ENCODE measurements around the gene SUPT3H.

Gene SUPT3H

DNA sequence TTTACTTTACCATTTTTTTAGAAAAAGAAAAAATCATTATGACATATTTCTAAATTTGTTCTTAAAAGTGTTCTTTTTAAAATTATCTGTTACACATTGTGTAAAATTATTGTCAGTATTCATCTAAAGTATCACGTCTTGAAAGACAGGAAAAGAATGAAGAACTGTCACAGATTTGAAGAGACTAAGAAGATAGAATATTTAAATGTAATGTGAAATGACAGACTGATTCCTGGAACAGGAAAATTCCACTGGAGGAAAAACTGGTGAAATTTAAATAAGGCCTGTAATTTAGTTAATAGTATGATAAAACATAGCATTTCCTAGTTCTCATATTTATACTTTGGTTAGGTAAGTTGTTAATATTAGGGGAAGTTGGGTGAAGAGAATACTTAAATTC, 102.4 kb downstream of the SUPT3H start:
- Histone ChIP-seq H3K9me3 (ENCODE audit: severe bottlenecking) (no peaks in the 10 kb centered on the region), H3K36me3 (no peaks in the 10 kb centered on the region), H3K4me3 (ENCODE audit: low read depth, low read length) (no peak overlapping the region), H3K27me3 (ENCODE audit: insufficient read depth, low read depth, severe bottlenecking) (no peaks in the 10 kb centered on the region), H3K27ac (no peak overlapping the region)
- TF ChIP-seq, protein P1, sequence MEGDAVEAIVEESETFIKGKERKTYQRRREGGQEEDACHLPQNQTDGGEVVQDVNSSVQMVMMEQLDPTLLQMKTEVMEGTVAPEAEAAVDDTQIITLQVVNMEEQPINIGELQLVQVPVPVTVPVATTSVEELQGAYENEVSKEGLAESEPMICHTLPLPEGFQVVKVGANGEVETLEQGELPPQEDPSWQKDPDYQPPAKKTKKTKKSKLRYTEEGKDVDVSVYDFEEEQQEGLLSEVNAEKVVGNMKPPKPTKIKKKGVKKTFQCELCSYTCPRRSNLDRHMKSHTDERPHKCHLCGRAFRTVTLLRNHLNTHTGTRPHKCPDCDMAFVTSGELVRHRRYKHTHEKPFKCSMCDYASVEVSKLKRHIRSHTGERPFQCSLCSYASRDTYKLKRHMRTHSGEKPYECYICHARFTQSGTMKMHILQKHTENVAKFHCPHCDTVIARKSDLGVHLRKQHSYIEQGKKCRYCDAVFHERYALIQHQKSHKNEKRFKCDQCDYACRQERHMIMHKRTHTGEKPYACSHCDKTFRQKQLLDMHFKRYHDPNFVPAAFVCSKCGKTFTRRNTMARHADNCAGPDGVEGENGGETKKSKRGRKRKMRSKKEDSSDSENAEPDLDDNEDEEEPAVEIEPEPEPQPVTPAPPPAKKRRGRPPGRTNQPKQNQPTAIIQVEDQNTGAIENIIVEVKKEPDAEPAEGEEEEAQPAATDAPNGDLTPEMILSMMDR (IDR thresholded peaks at IDR 0.05; ENCODE audit: low read depth, low read length): no peak
- no peak for DNase-seq

DNA sequence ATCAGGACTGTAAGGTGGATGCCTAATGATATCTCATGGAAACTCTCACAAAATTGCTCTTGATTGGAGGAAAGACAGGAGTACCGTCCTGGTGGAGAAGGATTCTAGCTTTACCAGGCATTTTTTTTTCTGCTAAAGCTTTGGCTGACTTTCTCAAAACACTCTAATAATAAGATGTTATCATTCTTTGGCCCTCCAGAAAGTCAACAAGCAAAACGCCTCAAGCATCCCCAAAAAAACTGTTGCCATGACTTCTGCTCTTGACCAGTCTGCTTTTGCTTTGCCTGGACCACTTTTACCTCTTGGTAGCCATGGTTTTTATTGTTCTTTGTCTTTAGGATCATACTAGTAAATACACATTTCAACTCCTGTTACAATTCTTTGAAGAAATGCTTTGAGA, 105.1 kb downstream of the SUPT3H start:
- H3K36me3 ChIP-seq: no peaks in the 10 kb centered on the region
- H3K9me3 ChIP-seq (ENCODE audit: severe bottlenecking): no peaks in the 10 kb centered on the region
- no peaks in the 10 kb centered on the region for H3K27me3 ChIP-seq (ENCODE audit: insufficient read depth, low read depth, severe bottlenecking)
- TF ChIP-seq, protein P1 (IDR thresholded peaks at IDR 0.05; ENCODE audit: low read depth, low read length): no peak
- H3K4me3 ChIP-seq (ENCODE audit: low read depth, low read length): no peak overlapping the region
- no peak for DNase-seq
- no peak overlapping the region for H3K27ac ChIP-seq

DNA sequence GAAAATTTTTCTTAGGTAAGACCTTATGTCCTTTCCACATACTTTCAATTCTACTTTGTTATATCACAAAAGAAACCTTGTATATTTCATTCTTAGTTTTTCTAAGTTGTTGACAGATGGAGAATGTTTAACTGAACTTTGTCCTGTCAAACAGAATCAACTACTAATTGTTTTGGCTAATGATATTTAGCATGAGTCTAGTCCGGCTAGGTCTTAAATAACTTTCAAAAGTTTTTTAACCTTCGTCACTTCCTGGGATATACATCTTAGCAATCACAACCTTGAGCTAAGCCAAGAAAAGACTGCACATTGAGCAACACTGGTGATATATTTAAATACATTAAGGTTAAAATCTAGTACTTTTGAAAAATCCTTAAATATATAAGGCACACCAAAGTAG, 112.5 kb downstream of the SUPT3H start:
- Histone ChIP-seq H3K36me3 (no peaks in the 10 kb centered on the region), H3K27ac (no peak overlapping the region), H3K27me3 (ENCODE audit: insufficient read depth, low read depth, severe bottlenecking) (no peaks in the 10 kb centered on the region), H3K9me3 (ENCODE audit: severe bottlenecking) (no peaks in the 10 kb centered on the region), H3K4me3 (ENCODE audit: low read depth, low read length) (no peak overlapping the region)
- no peak for DNase-seq
- TF ChIP-seq, protein P1 (IDR thresholded peaks at IDR 0.05; ENCODE audit: low read depth, low read length): no peak

DNA sequence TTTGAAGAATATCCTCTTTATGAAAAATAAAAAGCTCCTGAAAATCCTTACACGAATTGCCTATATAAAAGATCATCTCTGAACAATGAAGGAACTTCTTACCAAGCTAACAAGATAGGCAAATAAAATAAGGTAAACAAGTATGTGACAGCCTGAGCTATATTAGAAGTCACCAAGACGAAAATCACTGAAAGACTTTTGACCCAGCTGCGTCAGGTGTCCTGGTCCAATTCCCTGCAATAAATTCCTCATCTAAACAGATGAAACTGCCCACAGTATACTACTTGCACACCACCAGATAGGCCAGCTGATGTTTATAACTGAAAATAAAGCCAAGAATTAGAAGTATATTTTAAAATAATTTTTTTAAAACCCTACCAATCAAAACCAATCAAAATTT, 117.0 kb downstream of the SUPT3H start:
- Histone ChIP-seq H3K36me3 (no peaks in the 10 kb centered on the region), H3K9me3 (ENCODE audit: severe bottlenecking) (no peaks in the 10 kb centered on the region), H3K4me3 (ENCODE audit: low read depth, low read length) (no peak overlapping the region), H3K27ac (no peak overlapping the region), H3K27me3 (ENCODE audit: insufficient read depth, low read depth, severe bottlenecking) (no peaks in the 10 kb centered on the region)
- no peak for DNase-seq
- TF ChIP-seq, protein P1 (IDR thresholded peaks at IDR 0.05; ENCODE audit: low read depth, low read length): no peak

DNA sequence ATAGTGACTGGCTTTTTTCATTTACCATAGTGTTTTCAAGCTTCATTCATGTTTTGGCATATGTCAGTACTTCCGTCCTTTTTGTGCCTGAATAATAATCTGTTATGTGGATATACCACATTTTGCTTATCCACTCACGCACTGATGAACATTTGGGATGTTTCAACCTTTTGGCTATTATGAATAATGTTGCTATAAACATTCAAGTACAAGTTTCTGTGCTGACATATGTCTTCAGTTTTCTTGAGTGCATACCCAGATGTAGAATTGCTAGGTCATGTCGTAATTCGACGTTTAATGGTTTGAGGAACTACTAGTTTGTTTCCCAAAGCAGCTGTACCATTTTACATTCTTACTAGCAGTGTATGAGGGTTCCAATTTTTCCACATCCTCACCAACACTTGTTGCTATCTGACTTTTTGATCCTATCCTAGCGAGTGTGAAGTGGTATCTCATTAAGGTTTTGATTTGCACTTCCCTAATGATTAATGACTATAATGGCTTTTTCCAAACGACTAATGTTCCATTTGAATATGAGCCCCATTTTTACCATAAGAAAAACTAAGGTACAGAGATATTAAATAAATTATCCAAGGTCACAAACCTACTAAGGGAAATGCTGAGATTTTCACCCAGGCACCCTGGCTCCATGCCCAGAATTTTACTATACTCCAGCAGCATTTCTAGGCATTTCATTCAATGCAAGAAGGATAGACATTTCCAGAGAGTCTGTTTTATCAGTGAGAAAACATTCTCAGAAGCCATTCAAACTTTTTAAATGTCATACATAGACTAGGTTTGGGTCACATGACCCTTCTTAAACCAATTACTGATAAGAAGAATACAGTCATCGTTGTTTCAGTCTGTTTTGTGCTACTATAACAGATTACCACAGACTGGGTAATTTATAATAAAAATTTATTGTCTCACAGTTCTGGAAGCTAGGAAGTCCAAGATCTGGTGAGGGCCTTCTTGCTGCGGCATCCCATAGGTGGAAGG, 120.7 kb downstream of the SUPT3H start:
- TF ChIP-seq, protein P1 (IDR thresholded peaks at IDR 0.05; ENCODE audit: low read depth, low read length): no peak
- no peak for DNase-seq
- Histone ChIP-seq H3K27me3 (ENCODE audit: insufficient read depth, low read depth, severe bottlenecking) (no peaks in the 10 kb centered on the region), H3K27ac (no peak overlapping the region), H3K36me3 (no peaks in the 10 kb centered on the region), H3K9me3 (ENCODE audit: severe bottlenecking) (no peaks in the 10 kb centered on the region), H3K4me3 (ENCODE audit: low read depth, low read length) (no peak overlapping the region)

Data from WERI-Rb-1 (cell line).